ELR (cell line): ENCODE data around the gene TAOK3.

Source experiments
- DNase-seq: peaks from one replicate; pipeline ENCODE4 v3.0.0-alpha.2; 2015; ENCODE audit warnings: low read depth

Gene TAOK3

DNA sequence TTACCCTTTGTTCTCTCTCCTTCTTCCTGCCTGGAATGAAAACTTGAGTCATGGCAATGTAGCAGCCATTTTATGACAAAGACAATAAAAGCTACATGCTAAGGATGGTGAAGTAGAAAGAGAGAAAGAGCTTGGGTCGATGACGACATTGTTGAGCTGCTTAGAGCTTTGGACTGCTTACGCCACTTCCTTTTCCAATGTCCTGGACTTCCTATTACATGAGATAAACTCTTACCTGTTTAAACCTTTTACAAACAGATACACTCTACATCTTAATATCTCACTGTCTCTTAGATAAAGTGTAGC is 166.6 kb downstream of the TAOK3 start:
- DNase-seq: no peak

DNA sequence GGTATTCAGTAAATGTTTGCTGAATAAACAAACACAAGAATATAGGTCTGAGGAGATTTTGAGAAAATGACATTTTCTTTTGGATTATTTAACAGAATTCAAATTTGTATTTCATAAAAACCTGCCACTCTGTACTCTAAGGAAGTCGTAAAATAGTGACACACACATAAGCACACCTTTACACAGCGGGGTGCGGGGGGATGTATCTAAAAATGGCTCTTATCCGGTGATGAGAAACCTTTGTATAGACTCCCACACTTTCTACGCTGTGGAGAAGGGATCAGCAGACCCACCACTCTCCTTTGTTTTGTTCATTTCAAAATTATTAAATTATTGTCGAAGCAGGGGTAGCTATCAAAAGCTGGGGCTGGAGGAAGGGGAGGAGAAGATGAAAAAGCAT is 178.7 kb downstream of the TAOK3 start:
- no peak for DNase-seq

DNA sequence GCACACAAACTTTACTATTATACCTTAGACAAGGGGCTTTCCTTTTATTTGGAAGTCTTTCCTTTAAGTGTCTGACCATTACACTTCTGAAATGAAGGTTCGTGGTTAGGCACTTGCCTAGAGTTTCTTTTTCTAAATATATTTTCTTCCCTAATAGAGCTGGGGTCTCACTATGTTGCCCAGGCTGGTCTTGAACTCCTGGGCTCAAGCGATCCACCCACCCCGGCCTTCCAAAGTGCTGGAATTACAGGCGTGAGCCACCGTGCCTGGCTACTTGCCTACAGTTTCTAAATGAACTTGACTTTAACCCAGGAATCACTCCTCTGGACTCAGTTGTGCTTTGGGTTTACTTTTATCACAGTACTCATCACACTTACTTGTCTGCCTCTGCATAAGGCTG is 179.2 kb downstream of the TAOK3 start:
- no peak for DNase-seq

DNA sequence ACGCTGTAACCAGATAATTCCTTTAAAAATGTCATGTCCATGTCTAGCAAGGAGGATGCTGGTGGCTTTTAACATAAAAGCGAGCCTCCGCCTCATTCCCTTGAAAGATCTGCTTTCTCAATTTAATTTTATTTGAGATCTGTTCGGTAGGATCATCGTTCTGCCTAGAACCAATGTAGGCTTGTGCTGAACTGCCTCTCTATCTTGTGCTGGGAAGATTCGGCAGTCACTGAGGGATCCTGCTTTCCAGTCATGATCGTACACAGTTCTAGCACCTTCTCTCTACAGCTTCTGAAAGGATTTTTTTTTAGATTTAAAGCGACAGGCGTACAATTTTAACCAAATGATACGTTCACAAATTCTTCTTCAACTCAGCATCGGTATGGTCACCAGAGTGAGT is 182.4 kb downstream of the TAOK3 start:
- peak; percentile 57 for DNase-seq

DNA sequence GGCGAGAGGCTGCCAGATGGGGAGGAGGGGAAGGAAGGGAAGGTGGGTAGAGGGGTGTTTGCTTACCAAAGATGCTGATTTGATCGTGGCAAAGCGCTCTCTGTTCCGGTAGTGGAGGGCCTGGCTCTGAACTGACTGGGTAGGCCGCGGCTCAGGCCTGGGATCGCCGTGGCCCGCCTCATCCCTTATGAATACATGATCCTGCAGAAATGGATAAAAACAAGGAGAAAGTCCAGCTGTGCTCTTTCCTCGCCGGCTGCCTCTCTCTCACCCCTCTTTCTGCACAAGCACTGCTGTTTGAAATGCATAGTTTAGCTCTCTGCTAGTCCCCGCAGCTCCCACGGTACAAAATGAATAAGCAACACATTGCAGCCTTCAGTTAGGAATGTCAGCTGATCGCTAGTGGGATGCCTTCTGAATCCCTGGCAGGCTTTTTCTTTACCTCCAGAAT is 182.9 kb downstream of the TAOK3 start:
- DNase-seq: peak; percentile 50

DNA sequence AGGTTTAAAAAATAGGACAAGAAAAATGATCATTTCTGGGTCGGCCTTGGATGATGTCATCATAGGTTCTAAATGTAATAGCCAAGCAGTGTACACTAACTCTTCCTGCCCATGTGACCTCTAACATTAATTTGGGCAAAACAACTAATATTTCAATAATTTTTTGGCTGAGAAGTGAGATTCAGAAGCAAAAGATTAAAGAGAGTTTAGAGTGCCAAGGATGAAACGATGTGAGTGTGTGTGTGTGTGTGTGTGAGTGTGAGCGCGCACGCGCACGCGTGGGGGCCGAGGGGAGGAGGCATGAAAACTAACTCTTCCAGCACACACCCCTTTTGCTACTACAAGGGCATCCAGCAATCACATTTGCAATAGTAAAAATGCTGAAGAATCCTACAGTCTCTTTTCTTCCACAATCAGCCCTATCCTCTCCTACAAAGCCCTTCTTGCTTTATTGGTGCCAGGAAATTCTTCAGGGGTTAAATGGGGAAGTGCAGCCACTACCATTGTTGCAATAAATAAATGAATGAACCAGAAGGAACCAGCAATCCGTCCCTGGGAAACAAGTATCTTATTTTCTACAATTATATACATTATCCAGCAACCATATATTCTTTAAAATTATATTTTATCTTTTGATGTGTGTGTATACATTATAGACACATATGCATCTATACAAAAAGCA is 183.9 kb downstream of the TAOK3 start:
- DNase-seq: no peak

DNA sequence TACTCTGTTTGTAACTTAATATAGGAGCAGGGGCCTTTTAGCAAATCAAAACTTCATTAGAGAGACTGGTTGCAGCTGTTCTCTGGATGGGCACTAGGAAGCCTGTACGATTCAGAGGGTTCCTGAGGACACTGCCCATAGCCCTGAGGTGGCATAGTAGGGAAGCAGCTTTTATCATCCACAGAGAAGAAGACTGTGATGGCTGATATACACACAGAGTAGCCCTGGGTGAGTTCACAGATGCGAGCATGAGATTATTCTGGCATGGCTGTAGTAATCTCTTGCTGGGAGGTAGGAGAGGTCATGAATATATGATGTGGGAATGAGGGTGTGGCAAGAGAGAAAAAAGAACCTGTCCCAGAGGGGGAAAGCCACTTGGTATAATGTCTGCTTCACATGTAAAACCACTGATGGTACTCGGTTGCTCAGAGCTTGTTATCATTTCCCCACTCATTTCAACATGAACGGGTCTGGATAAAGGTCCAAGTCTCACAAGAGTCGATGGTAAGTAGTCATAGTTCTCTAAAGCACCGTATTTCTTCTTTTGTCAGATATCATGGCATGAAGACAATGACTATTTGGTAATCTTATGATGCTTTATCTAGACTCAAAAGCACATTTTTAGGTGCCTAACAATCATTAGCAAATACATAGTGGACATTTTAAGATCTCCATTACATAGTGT is 184.8 kb downstream of the TAOK3 start:
- DNase-seq: no peak

DNA sequence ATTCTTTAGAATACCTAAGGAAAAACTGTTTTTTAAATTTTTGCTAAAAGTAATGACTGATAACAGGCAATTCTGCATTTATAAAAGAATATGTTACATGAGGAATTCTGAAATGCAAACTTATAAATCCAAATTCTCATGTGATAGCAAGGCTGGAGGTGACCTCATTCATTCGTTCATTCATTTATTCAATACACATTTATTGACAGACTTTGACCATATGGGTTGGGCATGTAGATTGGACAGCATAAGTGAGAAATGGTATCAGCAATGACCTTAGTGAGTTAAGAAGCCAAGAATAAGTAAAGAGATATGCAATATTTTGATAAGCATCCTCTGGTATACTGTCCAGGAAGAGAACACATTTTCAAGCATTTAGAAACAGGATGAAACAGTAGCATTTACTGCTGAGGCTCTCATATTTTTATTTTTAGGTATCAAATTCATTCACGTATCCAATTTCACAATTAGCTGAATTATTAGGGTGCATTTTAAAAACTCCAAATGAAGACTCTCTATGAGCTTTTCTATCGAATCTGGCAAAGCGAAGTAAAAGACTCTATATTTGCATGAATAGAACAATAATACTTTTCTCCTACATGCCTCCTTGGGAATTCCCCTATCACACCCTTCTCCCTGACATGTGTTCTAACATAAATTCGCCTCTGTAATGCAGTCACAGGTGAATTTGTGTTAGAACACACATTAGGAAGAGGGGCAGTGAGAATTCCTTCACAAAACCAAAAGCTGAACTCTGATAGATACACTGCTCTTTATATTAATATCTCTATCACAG is 186.9 kb downstream of the TAOK3 start:
- no peak for DNase-seq

DNA sequence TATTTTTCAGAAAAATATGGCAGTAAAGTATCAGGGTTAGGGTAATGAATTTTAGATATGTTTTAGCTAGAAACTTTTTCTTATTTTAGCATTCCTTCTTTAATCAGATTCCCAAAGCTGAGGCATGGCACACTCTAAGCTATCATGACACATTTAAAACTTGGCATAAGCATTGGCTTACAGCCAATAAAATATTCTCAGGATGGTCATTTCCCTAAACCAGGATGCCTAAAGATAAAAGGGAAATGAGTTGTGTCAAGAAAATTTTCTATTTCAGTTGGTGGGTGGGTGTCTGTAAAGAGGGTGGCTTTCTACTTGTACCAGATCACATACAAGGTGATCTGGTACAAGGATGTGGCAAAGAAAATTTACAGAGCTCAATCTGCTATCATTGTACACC is 189.0 kb downstream of the TAOK3 start:
- peak; percentile 35 for DNase-seq

DNA sequence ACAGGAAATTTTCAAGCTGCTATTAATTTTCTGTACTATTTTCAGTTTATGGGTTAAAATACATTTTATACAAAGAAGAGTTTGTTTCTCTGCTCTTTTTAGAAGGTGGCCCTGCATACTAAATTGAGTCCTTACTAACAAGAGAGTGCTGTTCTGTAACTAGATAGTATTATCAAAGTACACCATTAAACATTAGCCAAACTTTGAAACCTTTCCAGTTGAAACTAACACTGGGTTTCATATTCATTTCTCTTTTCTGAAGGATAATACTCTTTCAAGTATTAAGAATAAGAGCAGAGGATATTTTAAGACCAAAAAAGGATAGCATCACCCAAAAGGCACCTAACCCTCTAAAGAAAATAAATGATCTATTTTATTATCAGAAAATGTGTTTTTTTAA is 189.6 kb downstream of the TAOK3 start:
- DNase-seq: no peak

DNA sequence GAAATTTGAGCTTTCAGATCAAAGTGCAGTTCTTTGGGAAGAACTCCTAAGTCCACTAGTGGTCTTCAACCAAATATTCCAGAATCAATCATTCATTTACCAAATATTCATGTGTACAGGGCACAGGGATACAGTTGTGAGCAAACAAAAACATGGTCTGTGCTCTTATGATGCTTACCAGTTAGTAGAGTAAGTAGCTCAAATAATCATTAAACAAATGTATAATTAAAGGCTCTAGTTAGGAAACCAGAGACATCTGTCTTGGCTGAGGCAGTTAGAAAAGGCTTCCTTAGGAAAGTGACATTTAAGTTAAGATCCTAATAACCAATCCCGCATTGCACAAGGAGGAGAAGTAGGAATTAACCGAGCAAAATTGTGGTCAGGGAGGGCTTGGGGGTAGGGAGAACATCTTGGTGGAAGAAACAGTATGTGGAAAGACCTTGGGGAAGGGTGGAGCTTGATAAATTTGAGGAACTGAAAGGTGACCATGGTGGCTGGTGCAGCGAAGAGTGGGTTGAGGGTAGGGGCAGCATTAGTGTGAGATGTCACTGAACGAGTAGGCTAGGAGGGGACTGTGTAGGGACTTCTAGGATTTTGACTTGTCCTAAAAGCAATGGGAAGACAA is 196.8 kb downstream of the TAOK3 start:
- DNase-seq: no peak

DNA sequence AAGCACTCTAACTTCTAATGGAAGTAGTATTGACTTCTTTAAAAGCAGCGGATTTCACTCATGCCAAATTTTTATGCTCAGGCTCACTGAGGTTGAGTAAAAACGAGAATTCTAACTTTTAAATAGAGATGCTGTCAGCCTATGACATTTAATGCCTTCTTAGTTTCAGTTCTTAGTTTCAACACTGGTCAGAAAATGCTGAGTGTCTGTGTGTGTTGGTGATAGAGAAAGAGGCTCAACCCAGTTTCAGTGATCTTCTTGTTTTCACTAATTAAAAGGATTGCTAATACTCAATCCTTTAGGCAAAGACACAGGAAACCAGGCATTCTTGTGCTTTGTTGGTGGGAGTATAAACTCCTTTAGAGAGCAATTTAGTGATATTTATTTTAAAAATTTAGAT is 205.8 kb downstream of the TAOK3 start:
- no peak for DNase-seq

DNA sequence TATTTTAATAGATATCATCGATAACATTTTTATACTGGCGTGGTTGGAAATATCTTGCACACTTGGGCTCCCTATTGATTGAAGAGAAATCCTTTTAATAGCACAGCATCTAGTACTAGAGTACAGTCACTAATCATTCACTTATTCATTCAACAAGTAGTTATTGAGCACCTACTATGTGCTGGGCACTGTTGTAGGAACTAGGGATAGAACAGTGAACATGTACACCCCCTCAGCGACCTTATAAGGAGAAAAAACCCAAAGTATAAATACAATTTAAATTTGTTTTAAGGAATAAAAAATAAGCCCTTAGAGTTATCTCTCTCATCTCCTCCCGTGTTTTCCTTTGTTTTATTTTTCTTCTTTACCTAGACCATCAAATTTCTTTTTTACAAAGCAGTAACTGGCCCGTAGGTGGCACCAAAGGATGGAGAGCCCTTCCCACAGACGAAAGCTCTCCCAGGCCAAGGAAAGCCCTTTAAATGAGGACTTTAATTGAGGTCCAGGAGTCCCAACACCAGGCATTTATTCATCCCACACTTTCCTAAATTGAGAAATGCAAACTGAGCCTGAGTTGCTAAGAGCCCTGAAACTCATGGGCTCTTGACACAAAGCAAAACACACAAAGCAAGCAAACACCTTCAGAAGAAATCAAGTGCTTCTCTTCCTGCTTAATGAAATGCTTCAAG is 207.8 kb downstream of the TAOK3 start:
- DNase-seq: peak; percentile 52

DNA sequence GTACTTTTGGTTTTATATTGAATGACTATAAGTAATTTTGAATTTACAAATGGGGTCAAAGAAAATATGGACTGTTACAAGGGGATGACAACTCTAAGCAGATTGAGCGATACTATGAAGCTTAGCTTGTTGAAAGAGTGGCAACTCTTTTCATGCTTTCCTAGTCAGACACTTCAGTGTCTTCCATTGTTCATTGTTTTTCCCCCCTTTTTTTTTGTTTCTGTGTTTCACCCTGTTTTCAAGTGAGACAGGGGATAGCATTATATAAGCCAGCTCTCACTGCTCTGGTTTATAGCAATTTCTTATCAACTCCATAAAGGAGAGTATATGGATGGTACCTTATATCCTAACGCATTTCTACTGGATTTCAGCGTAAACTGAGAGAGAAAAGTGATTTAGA is 212.2 kb downstream of the TAOK3 start:
- DNase-seq: no peak

DNA sequence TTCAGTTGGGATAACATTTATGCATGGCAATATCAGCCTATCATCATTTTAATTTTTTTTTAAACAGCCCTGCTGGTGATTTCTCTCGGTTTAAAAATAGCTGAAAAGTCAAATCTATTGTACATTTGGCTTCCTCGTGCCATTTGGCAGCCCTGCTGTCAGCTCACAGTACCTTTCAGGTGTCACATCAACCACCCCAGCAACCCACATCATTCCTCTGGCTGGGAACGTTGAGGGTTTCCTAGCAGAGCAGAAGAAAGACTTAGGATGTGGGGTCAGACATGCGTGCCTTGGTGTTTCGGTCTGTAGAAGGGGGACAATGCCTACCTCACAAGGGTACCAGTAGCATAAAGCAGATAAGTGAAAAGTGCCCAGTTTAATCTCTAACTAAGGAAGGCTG is 221.0 kb downstream of the TAOK3 start:
- DNase-seq: no peak

DNA sequence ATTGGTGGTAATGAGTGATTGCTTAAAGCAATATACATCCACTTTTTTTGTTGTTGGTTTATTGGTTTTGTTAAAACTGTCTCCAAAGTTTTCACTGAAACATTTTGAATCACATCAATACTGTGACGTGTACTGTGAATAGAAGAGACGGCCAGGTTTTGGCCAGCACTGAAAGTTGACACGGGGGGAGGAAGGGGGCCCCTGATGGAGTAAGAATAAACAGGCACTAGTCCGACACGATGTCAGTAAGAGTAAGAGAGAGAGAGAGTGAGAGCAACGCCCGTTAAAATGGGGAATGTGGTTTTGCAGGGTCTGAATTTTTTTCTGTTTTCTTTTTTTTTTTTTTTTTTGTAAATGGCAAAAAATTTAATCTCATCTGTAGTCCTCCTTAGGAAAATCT is 222.1 kb downstream of the TAOK3 start:
- no peak for DNase-seq

DNA sequence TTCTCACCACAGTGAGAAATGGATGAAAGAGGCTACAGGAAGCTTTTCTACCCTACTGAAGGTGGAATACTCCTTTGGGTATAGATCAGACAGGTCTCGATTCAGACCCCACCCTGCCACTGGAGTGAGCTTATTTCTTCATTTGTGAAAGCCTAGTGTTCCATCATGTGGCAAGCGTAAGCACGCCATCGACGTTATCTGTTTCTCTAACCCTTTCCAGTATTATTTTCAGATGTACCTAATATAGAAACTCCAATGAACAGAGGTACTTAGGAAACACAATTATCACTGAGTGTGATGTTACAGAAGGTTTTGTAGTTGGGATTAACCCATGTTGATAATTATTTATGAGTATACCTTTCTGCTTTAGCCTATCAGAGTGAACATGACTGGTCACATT is 224.4 kb downstream of the TAOK3 start:
- DNase-seq: no peak

DNA sequence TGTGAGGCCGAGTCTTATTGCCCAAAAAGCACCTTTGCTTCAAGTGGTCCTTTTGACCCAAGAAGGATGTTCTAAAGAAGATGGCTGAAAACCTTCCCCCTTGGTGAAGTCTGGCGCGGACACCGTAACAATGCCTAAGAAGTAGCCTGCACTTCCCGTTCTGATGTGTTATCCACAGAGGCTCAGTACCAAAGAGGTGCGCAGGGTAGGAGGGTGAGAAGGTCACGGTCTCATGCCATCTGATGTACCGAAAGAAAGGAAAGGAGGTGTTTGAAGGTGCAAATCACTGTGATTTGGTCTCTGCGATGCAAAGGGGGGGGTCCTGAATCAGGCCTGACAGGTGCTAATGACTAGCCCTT is 226.9 kb downstream of the TAOK3 start:
- DNase-seq: no peak

DNA sequence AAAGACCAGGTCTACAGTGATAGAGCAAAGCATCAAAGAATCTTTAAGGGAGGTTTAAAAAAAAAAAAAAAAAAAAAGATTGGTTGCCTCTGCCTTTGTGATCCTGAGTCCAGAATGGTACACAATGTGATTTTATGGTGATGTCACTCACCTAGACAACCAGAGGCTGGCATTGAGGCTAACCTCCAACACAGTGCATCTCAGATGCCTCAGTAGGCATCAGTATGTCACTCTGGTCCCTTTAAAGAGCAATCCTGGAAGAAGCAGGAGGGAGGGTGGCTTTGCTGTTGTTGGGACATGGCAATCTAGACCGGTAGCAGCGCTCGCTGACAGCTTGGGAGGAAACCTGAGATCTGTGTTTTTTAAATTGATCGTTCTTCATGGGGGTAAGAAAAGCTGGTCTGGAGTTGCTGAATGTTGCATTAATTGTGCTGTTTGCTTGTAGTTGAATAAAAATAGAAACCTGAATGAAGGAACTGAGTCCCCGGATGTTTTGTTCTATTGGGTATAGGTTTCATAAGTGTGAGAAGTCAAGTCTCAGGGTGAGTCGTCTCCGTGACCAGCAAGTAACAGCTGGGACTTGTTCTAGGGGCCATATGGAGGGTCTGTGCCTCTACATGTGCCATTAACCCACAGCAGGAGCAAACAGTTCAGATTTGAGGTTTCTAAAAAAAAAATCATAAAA is 227.5 kb downstream of the TAOK3 start:
- DNase-seq: no peak

DNA sequence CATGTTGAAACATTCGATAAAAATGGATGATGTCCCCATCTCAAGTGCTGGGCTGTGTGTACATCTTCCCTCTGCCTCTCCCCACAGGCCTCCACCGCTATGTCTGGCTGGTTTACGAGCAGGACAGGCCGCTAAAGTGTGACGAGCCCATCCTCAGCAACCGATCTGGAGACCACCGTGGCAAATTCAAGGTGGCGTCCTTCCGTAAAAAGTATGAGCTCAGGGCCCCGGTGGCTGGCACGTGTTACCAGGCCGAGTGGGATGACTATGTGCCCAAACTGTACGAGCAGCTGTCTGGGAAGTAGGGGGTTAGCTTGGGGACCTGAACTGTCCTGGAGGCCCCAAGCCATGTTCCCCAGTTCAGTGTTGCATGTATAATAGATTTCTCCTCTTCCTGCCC is 228.2 kb downstream of the TAOK3 start:
- DNase-seq: no peak

DNA sequence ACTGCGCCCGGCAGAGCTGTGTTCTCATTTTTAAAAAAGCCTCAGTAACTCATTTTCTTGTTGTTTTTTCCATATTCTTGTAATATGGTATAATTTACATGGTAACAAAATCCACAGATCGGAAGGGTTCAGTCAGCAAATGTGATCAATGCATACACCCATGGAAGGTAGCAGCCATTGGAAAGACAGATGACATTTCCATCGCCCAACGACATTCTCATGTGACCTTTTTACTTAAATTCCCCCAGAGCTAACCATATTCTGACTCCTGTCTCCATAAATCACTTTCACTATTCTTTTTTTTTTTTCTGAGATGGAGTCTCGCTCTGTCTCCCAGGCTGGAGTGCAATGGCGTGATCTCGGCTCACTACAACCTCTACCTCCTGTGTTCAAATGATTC is 231.9 kb downstream of the TAOK3 start:
- no peak for DNase-seq

DNA sequence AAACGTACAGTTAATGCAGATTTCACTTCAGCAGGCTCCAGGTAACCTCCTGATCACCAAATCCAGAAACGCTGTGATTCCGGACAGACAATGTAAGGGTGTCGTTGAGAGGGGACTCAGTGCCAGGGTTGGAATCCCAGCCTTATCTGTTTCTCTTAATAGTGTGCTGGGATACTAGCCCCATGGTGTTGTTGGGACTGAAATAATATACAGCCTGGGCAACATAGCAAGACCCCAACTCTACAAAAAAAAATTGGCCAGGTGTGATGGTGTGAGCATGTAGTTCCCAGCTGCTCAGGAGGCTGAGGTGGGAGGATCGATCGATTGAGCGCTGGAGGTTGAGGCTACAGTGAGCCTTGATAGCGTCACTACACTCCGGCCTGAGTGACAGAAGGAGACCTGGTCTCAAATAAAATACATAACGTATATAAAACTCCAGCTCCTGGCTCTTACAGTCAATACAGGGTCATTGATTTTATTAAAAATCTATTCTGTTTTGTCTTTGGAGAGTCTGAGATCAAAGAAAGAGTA is 235.5 kb downstream of the TAOK3 start:
- DNase-seq: no peak
